ENCODE data around the gene ROR2. TPM values are rescaled to one million over a fixed set of nuclear protein-coding genes. Genes with fewer than 3 reads are reported as not detected.

The ROR2 gene
- polyA plus RNA-seq, 3 donors: not detected

DNA sequence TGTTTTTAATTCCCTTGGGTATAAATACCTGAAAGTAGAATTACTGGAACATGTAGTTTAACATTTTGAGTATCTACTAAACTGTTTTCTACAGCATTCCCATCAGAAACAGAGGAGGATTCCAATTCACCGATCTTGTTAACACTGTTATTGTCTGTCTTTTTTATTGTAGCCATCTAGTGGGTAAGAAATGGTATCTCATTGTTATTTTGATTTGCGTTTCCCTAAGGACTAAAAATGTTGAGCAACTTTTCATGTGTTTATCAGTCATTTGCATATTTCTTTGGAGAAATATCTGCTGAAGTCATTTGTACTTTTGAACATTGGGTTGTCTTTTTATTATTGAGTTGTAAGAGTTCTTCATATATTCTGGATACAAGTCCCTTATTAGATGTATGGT lies 391.1 kb downstream of the ROR2 start:
- Histone ChIP-seq H3K79me2 (ENCODE audit: insufficient read depth, low read length) (no peaks in the 10 kb centered on the region), H3K9ac (ENCODE audit: insufficient read depth, low read length, poor library complexity, severe bottlenecking) (no peak overlapping the region), H3K36me3 (replicated peaks in 1 of 2; ENCODE audit: control insufficient read depth in 1 of 2, insufficient read depth in 2 of 2, low read length in 2 of 2) (no peaks in the 10 kb centered on the region), H3K27me3 (ENCODE audit: control insufficient read depth in 2 of 2, insufficient read depth in 2 of 2, low read length in 2 of 2) (peaks cover under 1 to 5% of the 10 kb centered on the region in 2 donors), H3K4me1 (ENCODE audit: control insufficient read depth in 1 of 2, insufficient read depth in 2 of 2, low read length in 2 of 2) (no peaks in the 10 kb centered on the region), H3K9me3 (replicated peaks in 1 of 2; ENCODE audit: control insufficient read depth in 1 of 2, insufficient read depth in 1 of 2, low read length in 2 of 2) (no peaks in the 10 kb centered on the region), H4K20me1 (ENCODE audit: insufficient read depth, low read length) (no peaks in the 10 kb centered on the region), H3K4me3 (replicated peaks in 1 of 3; ENCODE audit: low read depth in 2 of 3, low read length in 3 of 3) (no peak overlapping the region), H2AFZ (ENCODE audit: insufficient read depth, low read depth, low read length, poor library complexity, severe bottlenecking) (no peak overlapping the region), H3K4me2 (replicated peaks; ENCODE audit: extremely low read depth, low read length, poor library complexity, severe bottlenecking) (no peak overlapping the region), H3K27ac (ENCODE audit: low read depth in 1 of 2, low read length in 2 of 2) (no peak overlapping the region)
- Mint-ChIP-seq H3K27ac (no peak overlapping the region), H3K9me3 (peaks cover 0 to 6% (median 2%) of the 10 kb centered on the region in 7 donors), H3K4me3 (no peak overlapping the region), H3K36me3 (no peaks in the 10 kb centered on the region), H3K27me3 (ENCODE audit: low read depth in 3 of 3) (peaks cover 2 to 13% (median 8%) of the 10 kb centered on the region in 3 donors), H3K4me1 (no peaks in the 10 kb centered on the region)
- DNase-seq: no peak
- no peak for TF ChIP-seq CTCF (IDR thresholded peaks at IDR 0.05)
- intact Hi-C loops (cut with micrococcal nuclease): no loop called here
- WGBS (ENCODE audit: insufficient coverage): no CpG with 5 or more reads among the region's 2 CpGs

GRCh38 chr9:91558395-91558794 lies 391.6 kb downstream of the ROR2 start:
- Histone ChIP-seq H3K79me2 (ENCODE audit: insufficient read depth, low read length) (no peaks in the 10 kb centered on the region), H3K9ac (ENCODE audit: insufficient read depth, low read length, poor library complexity, severe bottlenecking) (no peak overlapping the region), H3K4me2 (replicated peaks; ENCODE audit: extremely low read depth, low read length, poor library complexity, severe bottlenecking) (no peak overlapping the region), H3K27me3 (ENCODE audit: control insufficient read depth in 2 of 2, insufficient read depth in 2 of 2, low read length in 2 of 2) (peaks cover 0 to 5% of the 10 kb centered on the region in 2 donors), H4K20me1 (ENCODE audit: insufficient read depth, low read length) (no peaks in the 10 kb centered on the region), H3K4me1 (ENCODE audit: control insufficient read depth in 1 of 2, insufficient read depth in 2 of 2, low read length in 2 of 2) (no peaks in the 10 kb centered on the region), H3K36me3 (replicated peaks in 1 of 2; ENCODE audit: control insufficient read depth in 1 of 2, insufficient read depth in 2 of 2, low read length in 2 of 2) (no peaks in the 10 kb centered on the region), H2AFZ (ENCODE audit: insufficient read depth, low read depth, low read length, poor library complexity, severe bottlenecking) (no peak overlapping the region), H3K9me3 (replicated peaks in 1 of 2; ENCODE audit: control insufficient read depth in 1 of 2, insufficient read depth in 1 of 2, low read length in 2 of 2) (no peaks in the 10 kb centered on the region), H3K4me3 (replicated peaks in 1 of 3; ENCODE audit: low read depth in 2 of 3, low read length in 3 of 3) (no peak overlapping the region), H3K27ac (ENCODE audit: low read depth in 1 of 2, low read length in 2 of 2) (no peak overlapping the region)
- intact Hi-C loops (cut with micrococcal nuclease): no loop called here
- no peak for TF ChIP-seq CTCF (IDR thresholded peaks at IDR 0.05)
- DNase-seq: no peak
- H3K4me1 Mint-ChIP-seq: no peaks in the 10 kb centered on the region
- H3K27ac Mint-ChIP-seq: no peak overlapping the region
- H3K36me3 Mint-ChIP-seq: no peaks in the 10 kb centered on the region
- WGBS (ENCODE audit: insufficient coverage): 88% methylated on average over 1 of the region's 3 CpGs
- no peak overlapping the region for H3K4me3 Mint-ChIP-seq
- peaks cover 2 to 12% (median 7%) of the 10 kb centered on the region in 3 donors for H3K27me3 Mint-ChIP-seq (ENCODE audit: low read depth in 3 of 3)
- H3K9me3 Mint-ChIP-seq: peaks cover 0 to 6% (median 2%) of the 10 kb centered on the region in 7 donors
